HG02759 (cell line): ENCODE results near the gene NEDD4L.
A peak's percentile ranks its signal among the peaks of the same experiment; 100 is the strongest.

Experiments used
- ATAC-seq: cut with Tn5 transposase; IDR thresholded peaks from one replicate; pipeline ENCODE4 v1.9.1; 2021; ENCODE audit warnings: mild to moderate bottlenecking, moderate library complexity; ENCODE audit not compliant: unreplicated experiment

Gene NEDD4L

DNA sequence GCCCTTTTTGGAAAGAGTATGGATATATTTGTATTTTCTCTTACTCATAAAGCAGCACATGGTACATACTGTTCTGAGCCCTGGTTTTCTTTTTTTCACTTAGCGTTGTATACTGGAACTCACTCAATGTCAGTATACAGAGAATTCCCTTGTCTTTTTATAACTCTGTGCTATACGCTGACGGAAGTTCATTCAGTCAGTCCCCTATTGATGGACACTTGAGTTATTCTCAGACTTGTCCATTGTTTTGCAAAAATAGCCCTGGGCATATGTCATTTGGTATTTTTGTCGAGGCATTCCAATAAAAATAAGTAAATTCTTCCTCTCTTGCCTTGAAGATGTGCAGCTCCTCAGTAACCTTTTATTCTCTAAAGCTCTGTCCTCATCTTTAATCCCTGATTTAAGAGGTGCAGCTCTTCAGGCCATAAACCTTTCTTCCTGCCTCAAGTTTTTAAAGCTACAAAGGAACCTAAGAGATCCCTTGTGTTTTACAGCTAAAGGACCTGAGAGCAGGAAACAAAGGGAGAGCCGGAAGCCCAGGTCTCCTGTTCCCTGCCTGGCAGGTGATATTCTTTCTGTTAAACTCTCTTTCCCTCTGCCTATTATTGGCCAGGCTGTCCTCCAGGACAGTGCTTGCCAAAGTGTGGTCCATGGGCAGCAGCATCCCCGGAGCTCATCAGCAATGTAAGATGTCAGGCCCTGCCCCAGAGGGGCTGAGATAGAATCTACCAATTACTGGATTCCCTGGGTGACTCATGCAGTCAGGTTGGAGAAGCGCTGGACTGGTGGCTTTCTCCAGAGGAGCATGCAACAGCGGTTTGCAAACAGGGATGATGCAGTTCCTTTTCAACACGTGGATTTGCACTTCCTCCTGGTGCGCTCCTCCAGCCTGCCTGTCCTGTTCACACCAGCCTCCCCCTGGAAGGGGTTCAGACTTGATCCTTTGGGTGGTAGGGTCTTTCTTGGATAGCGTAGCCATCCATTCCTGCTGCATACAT lies 158.0 kb downstream of the NEDD4L start:
- no peak for ATAC-seq

DNA sequence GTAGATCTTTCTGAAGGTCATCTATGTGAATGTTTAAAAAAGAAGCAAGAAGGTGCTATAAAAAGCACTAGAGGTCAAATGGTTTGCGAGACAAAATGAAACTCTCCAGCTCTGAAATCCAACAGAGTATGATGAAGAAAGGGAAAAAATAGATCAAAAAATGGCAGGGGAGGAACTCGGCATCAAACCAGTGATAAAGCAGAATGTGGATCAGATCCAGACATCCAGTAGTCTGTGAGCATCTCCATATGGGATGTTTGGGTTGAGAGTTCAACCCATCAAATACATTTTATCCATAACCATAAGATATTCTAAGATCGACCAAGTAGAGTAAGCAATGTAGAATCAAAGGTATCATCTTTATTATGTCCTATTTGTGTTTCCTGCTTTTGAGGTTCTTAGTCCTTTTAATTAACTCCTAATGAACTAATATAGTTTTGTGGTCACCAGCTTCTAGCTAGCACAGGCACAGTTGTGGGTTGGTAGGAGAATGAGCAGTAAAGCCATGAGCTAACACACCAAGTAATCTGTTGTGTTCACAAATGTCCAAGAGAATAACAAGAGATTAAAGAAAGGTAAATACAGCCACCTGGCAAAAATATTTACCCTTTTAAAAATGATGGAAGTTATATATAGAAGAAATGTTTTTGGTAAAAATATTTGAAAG lies 160.9 kb downstream of the NEDD4L start:
- ATAC-seq: no peak

DNA sequence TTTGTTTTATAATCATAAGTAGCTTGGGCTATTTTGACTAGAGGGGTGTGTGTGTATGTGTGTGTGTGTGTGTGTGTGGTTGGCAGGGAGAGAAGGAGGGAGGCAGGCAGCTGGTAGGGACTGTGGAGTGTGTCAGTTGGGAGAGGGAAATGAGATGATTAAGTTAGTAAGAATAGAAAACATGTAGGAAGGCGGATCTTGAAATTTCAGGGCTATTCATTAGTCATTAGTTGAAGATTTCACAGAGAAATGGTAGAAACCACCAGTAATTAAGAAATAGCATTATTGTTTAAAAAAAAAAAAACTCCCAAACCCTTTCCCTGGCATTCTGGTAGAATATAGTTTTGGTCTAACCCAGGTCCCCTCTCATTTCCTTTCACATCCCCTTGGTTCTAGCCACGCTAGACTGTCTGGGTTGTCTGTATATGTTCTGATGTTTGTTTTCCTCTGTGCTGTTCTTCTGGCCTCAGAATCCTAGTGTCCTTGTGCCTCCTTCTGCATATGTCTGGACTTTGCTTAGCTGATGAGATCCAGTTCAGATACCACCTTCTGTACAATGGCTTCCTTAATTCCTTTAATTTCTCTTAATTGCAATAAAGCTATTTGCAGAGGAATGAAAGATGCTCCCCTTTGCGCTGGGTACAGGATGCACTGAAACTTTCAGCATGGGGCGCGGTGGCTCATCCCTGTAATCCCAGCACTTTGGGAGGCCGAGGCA lies 161.6 kb downstream of the NEDD4L start:
- no peak for ATAC-seq

DNA sequence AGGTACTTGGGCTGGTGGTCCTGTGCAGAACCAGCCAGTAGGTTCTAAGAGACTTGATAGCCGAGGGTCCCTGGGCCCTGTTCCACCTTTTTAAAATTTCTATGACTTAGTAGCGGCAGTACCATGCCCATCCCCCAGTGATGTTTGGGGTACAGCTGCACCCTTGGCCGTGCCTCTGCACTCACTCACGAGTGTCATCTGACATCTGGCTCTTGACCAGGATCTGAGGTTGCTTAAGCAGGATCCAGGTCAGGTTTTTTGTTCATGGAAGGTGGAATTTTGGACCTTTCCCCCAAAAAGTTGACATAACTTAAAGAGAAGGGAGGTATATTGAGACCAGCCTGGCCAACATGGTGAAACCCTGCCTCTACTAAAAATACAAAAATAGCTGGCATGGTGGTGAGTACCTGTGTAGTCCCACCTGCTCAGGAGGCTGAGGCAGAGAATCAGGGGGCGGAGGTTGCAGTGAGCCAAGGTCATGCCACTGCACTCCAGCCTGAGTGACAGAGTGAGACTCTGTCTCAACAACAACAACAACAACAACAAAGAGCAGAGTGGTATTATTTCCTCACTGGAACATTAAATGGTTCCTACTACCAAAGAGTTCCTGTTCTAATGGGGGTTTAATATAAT lies 163.6 kb downstream of the NEDD4L start:
- ATAC-seq: no peak

DNA sequence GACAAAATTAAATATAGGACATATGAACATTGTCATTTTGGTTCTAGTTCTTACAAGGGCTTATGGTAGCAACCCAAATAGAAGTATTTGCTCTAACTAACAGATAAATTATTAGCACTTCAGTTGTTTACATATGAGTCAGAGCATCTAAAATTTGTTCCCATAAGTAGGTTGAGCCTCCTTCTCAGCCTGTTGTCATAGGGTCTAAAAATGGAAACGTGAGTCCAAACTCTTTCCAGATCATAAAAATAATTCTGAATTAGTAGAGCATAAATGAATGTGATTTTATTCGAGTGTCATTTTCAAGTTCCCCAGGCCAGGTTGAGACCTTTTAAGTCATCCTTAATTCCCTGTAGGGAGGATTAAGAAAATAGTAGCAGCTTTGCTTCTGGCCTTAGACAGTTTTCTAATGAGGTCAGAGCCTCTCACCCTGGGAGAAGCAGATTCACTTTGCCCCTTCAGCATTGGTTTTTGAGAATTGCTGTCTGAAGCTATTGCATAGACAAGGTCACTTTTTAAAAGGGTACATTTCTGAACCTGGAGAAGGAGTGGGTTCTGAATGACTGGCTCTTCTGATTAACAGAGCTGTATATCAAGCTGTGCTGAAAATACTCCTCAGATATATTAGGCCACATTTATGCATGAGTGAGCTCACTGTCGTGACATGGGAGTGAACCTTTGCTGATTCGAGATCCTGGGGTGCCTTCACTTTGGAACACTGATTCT lies 164.3 kb downstream of the NEDD4L start:
- no peak for ATAC-seq

DNA sequence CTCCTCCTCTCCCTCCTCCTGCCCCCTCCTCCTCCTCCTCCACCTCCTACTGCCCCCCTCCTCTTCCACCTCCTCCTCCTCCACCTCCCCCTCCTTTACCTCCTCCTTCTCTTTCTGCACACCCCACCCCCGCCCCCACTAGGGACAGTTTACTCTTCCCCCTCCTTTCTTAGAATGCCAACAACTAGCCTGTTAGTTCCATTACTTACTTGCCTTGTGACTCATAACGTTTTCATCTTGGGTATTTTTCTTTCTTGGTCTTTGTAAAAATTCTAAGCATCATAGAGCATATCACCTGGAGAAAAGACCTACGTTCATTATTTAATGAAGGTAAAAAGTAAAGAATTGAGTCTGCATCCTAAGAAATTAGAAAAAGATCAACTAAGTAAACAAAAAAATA lies 165.3 kb downstream of the NEDD4L start:
- ATAC-seq: no peak

DNA sequence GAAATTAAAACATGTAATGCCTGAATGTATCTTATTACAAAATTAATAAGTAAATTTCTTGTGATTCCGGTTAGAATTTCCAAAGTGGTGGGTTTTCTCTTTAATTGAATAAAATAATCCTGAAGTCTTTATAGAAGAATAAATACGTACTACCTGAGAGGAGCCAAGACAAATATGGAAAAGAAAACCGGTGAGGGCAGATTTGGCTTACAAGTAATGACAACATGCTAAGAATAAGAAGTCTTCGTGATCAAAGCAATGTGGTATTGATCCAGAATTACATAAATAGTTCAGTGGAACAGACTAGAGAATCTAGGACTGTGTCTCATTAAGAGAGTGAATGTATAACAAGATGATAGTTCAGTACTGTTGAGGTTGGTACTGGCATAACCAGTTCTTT lies 167.5 kb downstream of the NEDD4L start:
- no peak for ATAC-seq

DNA sequence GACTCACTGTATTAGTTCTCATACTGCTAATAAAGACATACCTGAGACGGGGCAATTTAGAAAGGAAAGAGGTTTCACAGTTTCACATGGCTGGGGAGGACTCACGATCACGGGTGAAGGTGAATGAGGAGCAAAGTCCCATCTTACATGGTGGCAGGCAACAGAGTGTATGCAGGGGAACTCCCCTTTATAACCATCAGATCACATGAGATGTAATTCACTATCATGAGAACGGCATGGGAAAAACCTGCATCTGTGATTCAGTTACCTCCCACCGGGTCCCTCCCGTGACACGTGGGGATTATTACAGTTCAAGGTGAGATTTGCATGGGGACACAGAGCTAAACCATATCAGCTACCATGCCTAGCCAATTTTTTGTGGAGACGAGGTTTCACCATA lies 168.2 kb downstream of the NEDD4L start:
- peak; percentile 53 for ATAC-seq

DNA sequence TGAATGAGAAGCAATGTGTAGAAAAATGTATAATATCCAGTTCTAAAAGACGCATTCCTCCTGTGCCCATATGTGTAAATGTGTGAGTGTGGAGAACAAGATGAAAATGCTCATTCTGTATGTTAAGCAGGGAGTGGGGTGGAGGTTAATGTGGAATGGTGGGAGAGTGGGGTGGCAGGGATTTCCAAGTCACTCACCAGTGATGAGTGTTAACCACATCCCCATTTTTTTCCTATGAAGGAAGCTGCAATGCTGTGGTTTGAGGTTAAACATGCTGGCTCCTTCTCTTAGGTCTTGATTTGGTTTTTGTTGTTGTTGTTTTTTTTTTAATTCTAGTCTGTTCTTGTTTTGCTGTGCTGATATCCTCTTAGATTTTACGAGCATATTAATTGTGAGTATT lies 169.4 kb downstream of the NEDD4L start:
- no peak for ATAC-seq

DNA sequence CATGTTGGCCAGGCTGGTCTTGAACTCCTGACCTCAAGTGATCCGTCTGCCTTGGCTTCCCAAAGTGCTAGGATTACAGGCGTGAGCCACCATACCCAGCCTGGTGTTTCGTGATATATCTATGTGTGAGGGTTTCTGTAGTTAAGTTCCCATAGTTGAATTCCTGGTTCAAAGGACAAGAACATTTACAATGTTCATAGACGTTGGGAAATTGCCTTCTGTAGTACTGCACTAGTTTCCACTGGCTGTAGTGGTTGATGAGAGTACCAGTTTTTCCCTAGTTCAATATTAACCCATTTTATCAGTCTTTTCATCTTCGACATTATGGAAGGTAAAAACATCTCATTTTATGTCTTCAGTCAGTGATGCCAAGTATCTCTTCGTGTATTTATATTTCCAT lies 171.0 kb downstream of the NEDD4L start:
- ATAC-seq: no peak

DNA sequence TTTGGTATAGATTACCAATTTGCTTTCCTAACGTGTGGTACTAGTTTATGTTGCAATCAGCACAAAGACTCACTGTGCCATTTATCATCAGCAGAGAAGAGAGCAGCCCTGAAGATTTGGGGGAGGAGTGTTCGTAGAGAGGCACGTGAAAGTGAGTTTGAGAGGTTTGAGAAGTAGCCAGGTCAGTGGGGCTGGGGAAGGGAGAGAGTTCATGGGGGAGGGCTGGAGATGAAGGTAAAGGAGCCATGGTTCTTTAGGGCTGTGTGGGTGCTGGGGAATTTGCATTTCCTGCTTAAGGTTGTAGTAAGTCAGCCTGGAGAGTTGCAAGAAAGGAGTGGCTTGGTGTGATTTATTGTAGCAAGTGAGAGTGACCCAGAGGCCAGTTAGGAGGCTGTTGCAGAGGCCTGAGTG lies 172.1 kb downstream of the NEDD4L start:
- no peak for ATAC-seq

DNA sequence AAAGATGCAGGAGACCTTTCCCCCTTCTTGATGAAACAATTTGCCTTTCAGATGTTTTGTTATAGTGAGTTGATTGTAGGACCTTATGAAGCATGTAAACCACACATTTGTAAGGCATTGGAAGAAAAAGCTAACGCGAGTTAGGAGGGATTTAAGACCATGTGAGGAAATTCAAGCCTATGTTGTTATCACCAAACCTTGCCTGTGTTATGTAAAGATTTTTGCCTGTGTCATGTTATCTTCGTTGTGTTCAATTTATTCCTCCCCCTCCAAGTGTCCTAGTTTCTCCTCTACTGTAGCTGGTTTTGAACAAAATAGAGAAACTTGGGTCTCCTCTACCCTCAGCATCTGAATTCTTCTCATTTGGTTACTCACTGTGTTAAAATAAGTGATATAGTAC lies 173.0 kb downstream of the NEDD4L start:
- ATAC-seq: no peak

DNA sequence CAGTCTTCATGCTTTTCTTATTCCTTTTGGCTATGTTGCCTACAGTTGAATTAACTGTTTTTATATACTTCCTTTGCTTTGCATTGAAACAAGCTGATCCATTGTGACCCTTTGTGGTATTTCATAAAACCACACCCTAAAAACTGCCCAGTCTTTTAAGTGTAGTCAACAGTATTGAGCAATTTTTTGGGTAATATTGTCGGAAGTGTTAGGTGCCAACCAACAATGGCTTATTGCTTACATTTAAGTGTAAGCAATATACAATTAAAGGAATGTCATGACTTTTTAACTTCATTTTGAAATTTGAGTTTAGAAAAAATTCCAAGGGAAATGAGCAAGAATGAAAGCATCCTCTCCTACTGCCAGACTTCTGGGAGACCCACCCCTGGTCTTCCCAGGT lies 174.1 kb downstream of the NEDD4L start:
- ATAC-seq: no peak

DNA sequence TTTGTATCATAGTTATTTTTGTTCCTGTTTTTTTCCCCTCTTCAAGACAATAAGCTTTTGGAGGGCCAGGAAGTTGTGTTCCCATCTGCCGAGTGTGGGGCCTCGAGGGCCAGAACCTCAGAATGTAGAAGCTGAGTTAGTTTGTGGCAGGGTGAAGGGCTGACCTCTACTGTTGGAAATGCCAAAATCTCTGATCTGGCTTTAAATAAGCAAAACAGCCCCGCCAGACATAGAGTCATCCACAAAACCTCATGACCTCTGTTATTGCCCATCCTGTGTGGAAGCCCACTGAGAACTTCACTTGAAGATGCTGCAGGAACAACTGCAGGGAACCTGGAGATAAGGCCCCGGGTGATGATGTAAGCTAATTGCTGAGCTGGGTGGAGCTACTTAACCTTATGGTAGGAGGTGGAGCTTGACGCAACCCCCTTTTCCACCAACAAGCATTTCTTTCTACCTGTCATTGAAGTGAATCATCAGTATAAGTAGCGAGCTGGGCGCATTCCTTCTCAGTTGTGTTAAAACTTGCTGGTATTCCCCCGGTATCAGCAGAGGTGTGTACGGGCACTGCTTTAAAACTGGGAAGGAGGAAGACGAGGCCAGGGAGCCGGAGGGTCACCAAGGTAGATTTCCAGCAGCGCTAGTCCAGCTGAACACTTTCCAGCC lies 177.2 kb downstream of the NEDD4L start:
- ATAC-seq: no peak

DNA sequence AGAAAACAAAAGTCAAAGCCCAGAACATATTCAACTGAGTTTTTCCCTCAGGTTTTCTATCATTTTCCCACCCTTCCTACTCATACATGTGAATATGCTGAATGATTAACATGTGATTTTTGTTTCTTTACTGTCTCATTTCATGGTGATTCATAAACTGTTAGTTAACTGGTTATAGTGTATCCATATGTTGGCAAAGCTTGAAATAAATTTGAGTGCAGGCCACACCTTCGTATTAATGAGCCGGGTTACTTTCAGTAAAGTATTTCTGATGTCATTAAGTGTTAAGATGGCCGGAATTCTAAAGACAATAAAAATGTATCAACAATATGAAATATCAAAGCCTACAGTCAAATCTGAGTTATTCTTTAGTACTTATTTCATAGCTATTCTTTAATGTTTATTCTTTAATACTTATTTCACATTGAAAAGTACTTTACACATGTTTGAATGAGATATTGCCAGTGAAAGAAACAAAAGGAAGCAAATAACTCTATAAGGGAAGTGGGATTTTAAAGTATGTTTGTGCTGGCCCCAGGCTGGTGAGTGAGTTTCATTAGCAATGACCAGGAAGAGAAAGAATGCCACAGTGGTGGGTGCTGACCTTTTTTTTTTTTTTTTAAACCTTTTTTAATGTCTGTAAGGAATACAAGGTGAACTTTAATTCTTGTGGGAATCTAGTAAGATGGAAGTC lies 178.6 kb downstream of the NEDD4L start:
- no peak for ATAC-seq

DNA sequence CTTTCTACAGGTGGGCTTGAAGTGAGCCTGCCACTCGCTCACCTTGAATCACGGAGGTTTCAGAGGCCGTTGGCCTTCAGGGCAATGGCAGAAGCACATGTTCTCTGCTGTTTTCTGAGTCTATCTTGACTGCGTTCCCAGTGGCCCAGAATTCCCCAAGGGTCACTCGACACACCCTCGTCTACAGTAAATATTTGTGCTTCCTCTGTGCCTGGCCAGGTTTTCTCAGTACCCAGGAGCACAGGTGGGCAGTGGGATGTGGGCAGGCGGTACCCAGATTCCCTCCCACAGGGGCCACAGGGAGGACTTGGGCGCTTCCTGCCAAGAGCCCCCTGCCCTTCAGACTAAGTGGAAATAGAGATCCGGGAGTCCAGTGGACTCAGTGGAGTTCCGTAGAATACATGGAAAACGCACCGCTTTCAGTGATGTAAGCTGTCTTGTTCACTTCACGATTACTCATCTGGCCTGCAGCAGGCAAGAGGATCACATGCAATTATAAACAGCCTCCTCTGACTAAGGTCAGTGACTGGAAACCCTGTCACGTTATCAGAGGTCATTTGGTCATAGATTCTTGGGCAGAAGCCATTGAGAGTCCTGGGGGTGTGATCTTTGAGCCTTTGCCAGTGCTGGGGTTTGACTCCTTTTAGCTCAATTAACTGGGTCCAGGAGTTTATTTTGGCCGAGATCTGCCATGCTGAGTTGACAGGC lies 179.8 kb downstream of the NEDD4L start:
- ATAC-seq: peak; percentile 35

DNA sequence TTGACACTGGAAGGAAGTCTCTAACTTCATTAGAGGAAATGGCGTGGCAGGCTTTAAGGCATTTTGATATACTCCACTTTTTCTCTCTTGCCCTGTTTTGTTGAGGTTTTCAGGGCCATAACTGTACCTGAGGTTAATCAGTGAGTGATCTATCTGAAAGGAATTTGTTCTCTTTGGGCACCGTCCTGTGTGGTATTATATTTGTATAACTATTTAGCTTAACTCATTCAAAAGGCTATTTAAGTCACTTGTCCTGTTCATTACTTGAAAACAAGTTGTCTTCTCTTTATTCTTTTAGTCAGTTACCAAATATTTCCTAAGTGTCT lies 180.4 kb downstream of the NEDD4L start:
- ATAC-seq: no peak

DNA sequence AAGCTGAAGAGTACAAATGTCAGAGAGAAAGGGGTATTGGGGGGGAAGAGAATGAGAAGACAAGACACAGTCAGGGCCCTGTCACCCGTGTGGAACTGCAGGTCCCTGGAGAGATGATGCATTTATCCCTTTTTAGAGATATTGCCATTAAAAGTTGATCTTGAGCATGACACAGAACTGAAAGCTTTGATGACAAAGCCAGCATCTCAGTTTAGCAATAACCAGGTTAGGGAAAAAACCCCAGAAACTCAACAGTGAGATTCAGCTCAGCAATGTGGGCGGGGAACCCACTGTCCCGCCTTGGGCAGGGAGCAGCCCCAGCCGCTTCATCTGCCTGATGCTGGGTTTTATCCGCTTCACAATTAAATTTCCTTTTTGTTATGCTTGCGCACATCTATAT lies 181.1 kb downstream of the NEDD4L start:
- peak; percentile 89 for ATAC-seq

DNA sequence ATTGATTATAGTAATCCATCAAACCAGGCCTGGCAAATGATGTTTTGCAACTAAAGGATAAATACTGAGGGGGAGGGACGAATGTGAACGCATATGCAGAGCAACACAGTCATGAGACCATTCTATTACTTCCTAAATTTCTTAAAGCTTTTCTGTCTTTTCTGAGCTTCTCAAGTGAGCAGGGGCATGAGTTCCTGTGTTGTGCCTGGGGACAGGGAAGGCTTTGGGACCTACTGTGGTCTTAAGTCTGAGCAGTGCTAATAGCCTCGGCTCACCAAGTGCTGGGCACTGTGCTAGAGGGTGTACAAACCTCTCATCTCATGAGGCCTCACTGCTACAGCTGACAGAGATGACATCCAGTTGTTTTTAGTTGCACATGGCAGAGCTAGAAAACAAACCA lies 182.4 kb downstream of the NEDD4L start:
- no peak for ATAC-seq
